Stomach smooth muscle (tissue), 2 donors: ENCODE results near the gene IGDCC3.
A peak's percentile ranks its signal among the peaks of the same experiment; 100 is the strongest.

ENCODE experiments used
- H3K27ac ChIP-seq: one replicate; pipeline ENCODE4 v1.7.0; 2013; ENCODE audit warnings: mild to moderate bottlenecking, low read length, inconsistent platforms
- H3K27me3 ChIP-seq, 2 donors: one replicate each; pipeline ENCODE4 v1.7.0; 2013; ENCODE audit warnings: low read length in 2 of 2; ENCODE audit not compliant: insufficient read depth in 2 of 2, control insufficient read depth in 1 of 2
- H3K36me3 ChIP-seq, 2 donors: one replicate each; pipeline ENCODE4 v1.7.0; 2013; ENCODE audit warnings: low read length in 2 of 2; ENCODE audit not compliant: control insufficient read depth in 2 of 2, insufficient read depth in 2 of 2
- H3K4me1 ChIP-seq: one replicate; pipeline ENCODE4 v1.7.0; 2013; ENCODE audit warnings: low read length; ENCODE audit not compliant: control insufficient read depth, insufficient read depth
- H3K4me3 ChIP-seq, 2 donors: one replicate each; pipeline ENCODE4 v1.7.0; 2013; ENCODE audit warnings: low read length in 2 of 2
- H3K9ac ChIP-seq, 2 donors: one replicate each; pipeline ENCODE4 v1.7.0; 2013; ENCODE audit warnings: low read length in 2 of 2, mild to moderate bottlenecking in 1 of 2
- H3K9me3 ChIP-seq, 2 donors: one replicate each; pipeline ENCODE4 v1.7.0; 2013; ENCODE audit warnings: low read length in 2 of 2; ENCODE audit not compliant: control insufficient read depth in 2 of 2
- donor health status: healthy.
- donor health status: Pancreatic carcinoma.

Gene IGDCC3

DNA sequence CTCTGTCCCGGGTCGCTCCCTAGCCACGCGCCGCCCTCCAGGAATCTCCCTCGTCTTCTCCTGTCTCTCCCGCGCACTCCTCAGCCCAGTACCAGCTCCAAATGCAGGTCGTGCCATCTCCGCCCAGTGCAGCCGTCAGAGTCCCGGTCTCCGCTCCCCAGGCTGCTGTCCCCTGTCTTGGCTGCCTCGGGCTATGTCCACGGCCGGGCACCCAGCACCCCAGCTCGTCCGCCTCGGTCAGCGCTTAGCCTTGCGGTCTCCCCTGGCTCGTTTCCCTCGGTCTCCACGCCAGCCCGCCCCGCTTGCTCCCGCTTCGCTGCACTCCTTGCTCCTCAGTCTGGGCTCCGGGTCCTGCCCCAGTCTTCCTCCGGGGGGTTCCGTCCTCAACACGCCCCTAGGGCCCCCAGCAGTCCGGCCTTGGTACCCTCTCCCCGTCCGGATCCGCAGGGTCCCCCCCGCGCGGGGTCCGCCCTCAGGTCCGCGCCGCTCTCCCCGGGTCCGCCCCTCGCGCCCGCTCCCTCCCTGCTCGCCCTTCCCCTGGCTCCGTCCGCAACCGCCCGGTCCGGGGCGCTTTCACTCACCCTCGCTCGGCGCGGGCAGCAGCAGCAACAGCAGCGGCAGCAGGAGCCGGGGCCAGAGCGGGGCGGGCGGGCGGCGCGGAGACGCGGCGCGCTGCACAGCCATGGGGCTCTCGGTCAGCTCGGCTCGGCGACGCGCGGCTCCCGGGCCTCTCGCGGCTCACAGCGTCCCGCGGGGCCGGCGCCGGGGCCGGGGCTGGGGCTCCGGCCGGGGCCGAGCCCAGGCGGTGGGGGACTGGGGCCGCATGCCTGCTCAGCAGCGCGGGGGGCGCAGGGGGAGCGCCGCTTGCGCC is 462 bp downstream of the IGDCC3 start:
- peaks cover 38 to 44% of the 10 kb centered on the region in 2 donors for H3K27me3 ChIP-seq
- H3K27ac ChIP-seq = no peak overlapping the region

DNA sequence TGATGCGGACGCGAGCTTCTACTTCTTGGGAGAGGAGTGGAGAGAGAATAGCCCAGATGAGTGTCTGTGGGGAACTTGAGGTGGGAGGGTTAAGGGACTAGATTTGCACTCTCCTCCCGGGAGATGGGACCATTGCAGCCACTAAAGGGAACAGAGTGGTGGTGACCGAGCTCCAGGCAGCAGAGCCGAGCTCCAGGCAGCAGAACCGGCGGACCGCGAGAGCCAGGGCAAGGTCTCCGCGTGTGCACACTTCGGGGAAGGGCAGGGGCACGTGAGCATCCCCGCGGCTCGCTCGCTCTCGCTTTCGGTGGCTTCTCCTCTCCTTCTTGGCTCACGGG is 1.1 kb downstream of the IGDCC3 start:
- peaks cover 39 to 44% of the 10 kb centered on the region in 2 donors for H3K27me3 ChIP-seq
- no peak overlapping the region for H3K27ac ChIP-seq
- no peaks in the 10 kb centered on the region for H3K36me3 ChIP-seq
- H3K9me3 ChIP-seq = no peaks in the 10 kb centered on the region
- no peak overlapping the region for H3K9ac ChIP-seq
- H3K4me1 ChIP-seq = peaks cover 17% of the 10 kb centered on the region
- H3K4me3 ChIP-seq = peak overlapping the region; percentile 77 to 83

More for the DNA sequence above, 462 bp downstream of the IGDCC3 start:
- H3K4me1 ChIP-seq = peaks cover 17% of the 10 kb centered on the region
- no peaks in the 10 kb centered on the region for H3K9me3 ChIP-seq
- no peak overlapping the region for H3K9ac ChIP-seq
- peak overlapping the region; percentile 77 to 83 for H3K4me3 ChIP-seq
- H3K36me3 ChIP-seq = no peaks in the 10 kb centered on the region

GRCh38 chr15:65375871-65376607 is 1.8 kb downstream of the IGDCC3 start:
- no peak overlapping the region for H3K9ac ChIP-seq
- peaks cover 40 to 44% of the 10 kb centered on the region in 2 donors for H3K27me3 ChIP-seq
- no peaks in the 10 kb centered on the region for H3K9me3 ChIP-seq
- peaks cover 17% of the 10 kb centered on the region for H3K4me1 ChIP-seq
- H3K4me3 ChIP-seq = no peak overlapping the region
- H3K27ac ChIP-seq = no peak overlapping the region
- H3K36me3 ChIP-seq = no peaks in the 10 kb centered on the region

DNA sequence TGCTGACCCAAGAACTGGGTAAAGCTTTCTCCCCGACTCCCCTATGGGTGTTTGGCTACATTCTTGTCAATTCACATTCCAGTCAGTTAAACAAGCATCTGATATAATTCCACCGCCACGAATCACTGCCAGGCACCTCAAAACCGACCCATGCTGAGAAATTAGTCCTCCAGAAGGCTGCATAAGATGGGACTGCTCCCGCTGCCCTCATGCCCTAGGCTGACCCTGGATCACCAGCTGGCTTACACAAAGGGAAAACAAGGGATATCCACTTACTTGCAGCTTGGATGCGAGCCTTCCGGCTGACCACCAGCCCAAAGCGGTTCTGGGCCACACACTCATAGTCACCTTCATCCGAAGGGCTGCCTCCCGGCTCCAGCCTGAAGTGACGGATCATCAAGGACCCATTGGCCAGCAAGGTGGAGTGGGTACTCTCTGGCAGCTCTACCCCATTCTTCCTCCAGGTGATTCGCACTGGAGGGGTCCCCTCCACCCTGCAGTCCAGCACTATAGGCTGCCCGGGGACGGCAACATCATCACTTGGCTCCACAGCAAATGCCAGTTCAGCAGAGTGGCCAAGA is 2.9 kb downstream of the IGDCC3 start:
- Histone ChIP-seq H3K27me3 (peaks cover 37 to 40% of the 10 kb centered on the region in 2 donors), H3K9me3 (no peaks in the 10 kb centered on the region), H3K27ac (no peak overlapping the region), H3K36me3 (no peaks in the 10 kb centered on the region), H3K9ac (no peak overlapping the region), H3K4me3 (no peak overlapping the region), H3K4me1 (peaks cover 17% of the 10 kb centered on the region)

DNA sequence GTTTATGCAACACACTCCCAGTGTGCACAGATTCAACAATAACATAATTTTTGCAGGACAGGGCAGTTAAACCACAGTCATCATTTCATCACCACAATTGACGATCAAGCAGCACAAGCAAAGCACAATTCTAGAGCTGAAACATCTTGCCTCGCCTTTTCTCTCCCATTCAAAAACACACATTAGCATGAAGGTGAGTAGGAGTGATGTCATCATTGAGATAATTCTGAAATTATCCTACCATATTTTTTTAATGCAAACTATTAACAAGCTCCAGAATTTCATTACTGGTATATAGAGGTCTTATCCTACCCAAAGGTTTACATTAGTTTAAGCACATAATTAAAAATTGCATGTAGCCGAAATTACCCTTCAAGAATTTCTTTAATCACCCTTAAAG is 3.5 kb downstream of the IGDCC3 start:
- no peaks in the 10 kb centered on the region for H3K36me3 ChIP-seq
- no peak overlapping the region for H3K4me3 ChIP-seq
- H3K27ac ChIP-seq = no peak overlapping the region
- H3K27me3 ChIP-seq = peaks cover 32 to 40% of the 10 kb centered on the region in 2 donors
- H3K9ac ChIP-seq = no peak overlapping the region
- H3K9me3 ChIP-seq = no peaks in the 10 kb centered on the region
- H3K4me1 ChIP-seq = peaks cover 17% of the 10 kb centered on the region

GRCh38 chr15:65373163-65373651 is 4.6 kb downstream of the IGDCC3 start:
- peaks cover 15% of the 10 kb centered on the region for H3K4me1 ChIP-seq
- H3K27ac ChIP-seq = no peak overlapping the region
- H3K9ac ChIP-seq = no peak overlapping the region
- H3K4me3 ChIP-seq = no peak overlapping the region
- peaks cover 26 to 36% of the 10 kb centered on the region in 2 donors for H3K27me3 ChIP-seq
- no peaks in the 10 kb centered on the region for H3K9me3 ChIP-seq
- H3K36me3 ChIP-seq = no peaks in the 10 kb centered on the region

DNA sequence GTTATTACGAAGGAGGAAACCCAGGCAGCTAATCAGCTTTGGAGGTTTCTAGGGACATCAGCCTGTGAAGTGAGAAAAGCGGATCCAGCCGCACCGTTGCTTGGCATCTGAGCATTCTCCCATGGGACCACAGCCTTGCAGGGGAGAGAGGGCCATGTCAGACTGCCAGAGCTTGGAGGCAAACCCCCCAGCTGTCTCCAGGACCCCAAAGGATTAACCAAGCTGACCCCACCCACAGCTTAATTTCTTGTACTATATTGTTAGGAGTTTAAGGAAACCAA is 5.1 kb downstream of the IGDCC3 start:
- peaks cover 26 to 34% of the 10 kb centered on the region in 2 donors for H3K27me3 ChIP-seq
- H3K36me3 ChIP-seq = no peaks in the 10 kb centered on the region
- no peaks in the 10 kb centered on the region for H3K9me3 ChIP-seq
- no peak overlapping the region for H3K9ac ChIP-seq
- peaks cover 14% of the 10 kb centered on the region for H3K4me1 ChIP-seq
- no peak overlapping the region for H3K27ac ChIP-seq
- no peak overlapping the region for H3K4me3 ChIP-seq

GRCh38 chr15:65371976-65372786 is 5.6 kb downstream of the IGDCC3 start:
- no peak overlapping the region for H3K9ac ChIP-seq
- H3K27me3 ChIP-seq = peaks cover 26 to 34% of the 10 kb centered on the region in 2 donors
- H3K36me3 ChIP-seq = no peaks in the 10 kb centered on the region
- no peaks in the 10 kb centered on the region for H3K9me3 ChIP-seq
- no peak overlapping the region for H3K27ac ChIP-seq
- H3K4me1 ChIP-seq = peaks cover 13% of the 10 kb centered on the region
- H3K4me3 ChIP-seq = no peak overlapping the region

GRCh38 chr15:65370885-65371284 is 6.9 kb downstream of the IGDCC3 start:
- Histone ChIP-seq H3K9me3 (no peaks in the 10 kb centered on the region), H3K36me3 (no peaks in the 10 kb centered on the region), H3K4me3 (no peak overlapping the region), H3K27ac (no peak overlapping the region), H3K4me1 (peaks cover 2% of the 10 kb centered on the region), H3K9ac (no peak overlapping the region), H3K27me3 (peaks cover 19 to 24% of the 10 kb centered on the region in 2 donors)

- H3K27me3 ChIP-seq = peaks cover 8 to 17% of the 10 kb centered on the region in 2 donors
- H3K9ac ChIP-seq = no peak overlapping the region
- H3K27ac ChIP-seq = no peak overlapping the region
- H3K4me3 ChIP-seq = no peak overlapping the region
- no peaks in the 10 kb centered on the region for H3K36me3 ChIP-seq
- no peaks in the 10 kb centered on the region for H3K9me3 ChIP-seq
- H3K4me1 ChIP-seq = peaks cover 2% of the 10 kb centered on the region
Measured at GRCh38 chr15:65369651-65370050, 8.2 kb downstream of the IGDCC3 start.
